Activated naive CD4-positive, alpha-beta T cell treated with anti-CD3 and anti-CD28 coated beads, Interleukin-2, amount 50 U/mL, for 24 hours (primary cell): ENCODE measurements around the gene RBKS.

Experiments used
- H3K27ac Mint-ChIP-seq: one replicate; pipeline ENCODE4 v1.8.0; 2021; ENCODE audit warnings: mild to moderate bottlenecking, mixed read lengths
- H3K27me3 Mint-ChIP-seq: one replicate; pipeline ENCODE4 v1.8.0; 2021; ENCODE audit warnings: mixed read lengths
- H3K36me3 Mint-ChIP-seq: one replicate; pipeline ENCODE4 v1.8.0; 2021; ENCODE audit warnings: mixed read lengths
- H3K4me1 Mint-ChIP-seq: one replicate; pipeline ENCODE4 v1.8.0; 2021; ENCODE audit warnings: mixed read lengths
- H3K4me3 Mint-ChIP-seq: one replicate; pipeline ENCODE4 v1.8.0; 2021; ENCODE audit warnings: mild to moderate bottlenecking, mixed read lengths
- H3K9me3 Mint-ChIP-seq: one replicate; pipeline ENCODE4 v1.8.0; 2021; ENCODE audit warnings: mixed read lengths

RBKS gene

GRCh38 chr2:27808984-27809383 lies 81.2 kb downstream of the RBKS start:
- H3K4me3 Mint-ChIP-seq, result no peak overlapping the region
- no peaks in the 10 kb centered on the region for H3K9me3 Mint-ChIP-seq
- no peaks in the 10 kb centered on the region for H3K27me3 Mint-ChIP-seq
- no peaks in the 10 kb centered on the region for H3K4me1 Mint-ChIP-seq
- no peaks in the 10 kb centered on the region for H3K36me3 Mint-ChIP-seq
- no peak overlapping the region for H3K27ac Mint-ChIP-seq

GRCh38 chr2:27808418-27808817 lies 81.8 kb downstream of the RBKS start:
- H3K27ac Mint-ChIP-seq, result no peak overlapping the region
- no peaks in the 10 kb centered on the region for H3K36me3 Mint-ChIP-seq
- no peaks in the 10 kb centered on the region for H3K9me3 Mint-ChIP-seq
- H3K4me3 Mint-ChIP-seq, result no peak overlapping the region
- no peaks in the 10 kb centered on the region for H3K27me3 Mint-ChIP-seq
- H3K4me1 Mint-ChIP-seq, result no peaks in the 10 kb centered on the region

- no peak overlapping the region for H3K27ac Mint-ChIP-seq
- no peaks in the 10 kb centered on the region for H3K27me3 Mint-ChIP-seq
- H3K36me3 Mint-ChIP-seq, result peaks cover 2% of the 10 kb centered on the region
These were observed 82.7 kb downstream of the RBKS start for GRCh38 chr2:27807476-27807875.

GRCh38 chr2:27806311-27807059 lies 83.7 kb downstream of the RBKS start:
- peaks cover 2% of the 10 kb centered on the region for H3K36me3 Mint-ChIP-seq
- no peaks in the 10 kb centered on the region for H3K9me3 Mint-ChIP-seq
- no peak overlapping the region for H3K27ac Mint-ChIP-seq
- H3K4me3 Mint-ChIP-seq, result no peak overlapping the region
- H3K4me1 Mint-ChIP-seq, result no peaks in the 10 kb centered on the region
- no peaks in the 10 kb centered on the region for H3K27me3 Mint-ChIP-seq

More at GRCh38 chr2:27807476-27807875, 82.7 kb downstream of the RBKS start:
- Mint-ChIP-seq H3K9me3 (no peaks in the 10 kb centered on the region), H3K4me3 (no peak overlapping the region), H3K4me1 (no peaks in the 10 kb centered on the region)

GRCh38 chr2:27805180-27805579 lies 85.0 kb downstream of the RBKS start:
- peaks cover 2% of the 10 kb centered on the region for H3K36me3 Mint-ChIP-seq
- H3K4me1 Mint-ChIP-seq, result no peaks in the 10 kb centered on the region
- no peak overlapping the region for H3K27ac Mint-ChIP-seq
- H3K27me3 Mint-ChIP-seq, result no peaks in the 10 kb centered on the region
- H3K9me3 Mint-ChIP-seq, result no peaks in the 10 kb centered on the region
- no peak overlapping the region for H3K4me3 Mint-ChIP-seq

GRCh38 chr2:27804146-27804545 lies 86.0 kb downstream of the RBKS start:
- no peaks in the 10 kb centered on the region for H3K4me1 Mint-ChIP-seq
- no peak overlapping the region for H3K4me3 Mint-ChIP-seq
- H3K36me3 Mint-ChIP-seq, result peaks cover 2% of the 10 kb centered on the region
- no peaks in the 10 kb centered on the region for H3K9me3 Mint-ChIP-seq
- no peak overlapping the region for H3K27ac Mint-ChIP-seq
- no peaks in the 10 kb centered on the region for H3K27me3 Mint-ChIP-seq

GRCh38 chr2:27803046-27803445 lies 87.1 kb downstream of the RBKS start:
- Mint-ChIP-seq H3K27me3 (no peaks in the 10 kb centered on the region), H3K4me1 (no peaks in the 10 kb centered on the region), H3K9me3 (no peaks in the 10 kb centered on the region), H3K27ac (no peak overlapping the region), H3K4me3 (no peak overlapping the region), H3K36me3 (peaks cover 5% of the 10 kb centered on the region)

- peaks cover 5% of the 10 kb centered on the region for H3K36me3 Mint-ChIP-seq
- H3K9me3 Mint-ChIP-seq, result no peaks in the 10 kb centered on the region
- H3K4me1 Mint-ChIP-seq, result no peaks in the 10 kb centered on the region
- no peak overlapping the region for H3K27ac Mint-ChIP-seq
- H3K4me3 Mint-ChIP-seq, result no peak overlapping the region
- H3K27me3 Mint-ChIP-seq, result no peaks in the 10 kb centered on the region
These were observed 87.6 kb downstream of the RBKS start for GRCh38 chr2:27802547-27802946.

- H3K4me3 Mint-ChIP-seq, result no peak overlapping the region
- no peaks in the 10 kb centered on the region for H3K9me3 Mint-ChIP-seq
- peaks cover 6% of the 10 kb centered on the region for H3K36me3 Mint-ChIP-seq
- no peaks in the 10 kb centered on the region for H3K4me1 Mint-ChIP-seq
- H3K27me3 Mint-ChIP-seq, result no peaks in the 10 kb centered on the region
- no peak overlapping the region for H3K27ac Mint-ChIP-seq
These were observed 89.3 kb downstream of the RBKS start for GRCh38 chr2:27800856-27801255.

GRCh38 chr2:27799646-27800010 lies 90.6 kb downstream of the RBKS start:
- no peak overlapping the region for H3K4me3 Mint-ChIP-seq
- H3K27ac Mint-ChIP-seq, result no peak overlapping the region
- H3K9me3 Mint-ChIP-seq, result no peaks in the 10 kb centered on the region
- H3K4me1 Mint-ChIP-seq, result no peaks in the 10 kb centered on the region
- H3K27me3 Mint-ChIP-seq, result no peaks in the 10 kb centered on the region
- H3K36me3 Mint-ChIP-seq, result peaks cover 7% of the 10 kb centered on the region

GRCh38 chr2:27798948-27799645 lies 91.1 kb downstream of the RBKS start:
- Mint-ChIP-seq H3K9me3 (no peaks in the 10 kb centered on the region), H3K36me3 (peaks cover 7% of the 10 kb centered on the region), H3K27ac (no peak overlapping the region), H3K27me3 (no peaks in the 10 kb centered on the region), H3K4me3 (no peak overlapping the region), H3K4me1 (no peaks in the 10 kb centered on the region)

GRCh38 chr2:27798486-27798885 lies 91.7 kb downstream of the RBKS start:
- no peak overlapping the region for H3K27ac Mint-ChIP-seq
- peaks cover 7% of the 10 kb centered on the region for H3K36me3 Mint-ChIP-seq
- no peaks in the 10 kb centered on the region for H3K9me3 Mint-ChIP-seq
- no peak overlapping the region for H3K4me3 Mint-ChIP-seq
- no peaks in the 10 kb centered on the region for H3K27me3 Mint-ChIP-seq
- H3K4me1 Mint-ChIP-seq, result no peaks in the 10 kb centered on the region

GRCh38 chr2:27797841-27798240 lies 92.3 kb downstream of the RBKS start:
- no peak overlapping the region for H3K4me3 Mint-ChIP-seq
- H3K36me3 Mint-ChIP-seq, result peaks cover 6% of the 10 kb centered on the region

GRCh38 chr2:27796791-27797765 lies 93.1 kb downstream of the RBKS start:
- H3K27ac Mint-ChIP-seq, result no peak overlapping the region
- H3K4me3 Mint-ChIP-seq, result no peak overlapping the region
- peaks cover 6% of the 10 kb centered on the region for H3K36me3 Mint-ChIP-seq
- no peaks in the 10 kb centered on the region for H3K9me3 Mint-ChIP-seq
- H3K4me1 Mint-ChIP-seq, result no peaks in the 10 kb centered on the region
- H3K27me3 Mint-ChIP-seq, result no peaks in the 10 kb centered on the region

More at GRCh38 chr2:27797841-27798240, 92.3 kb downstream of the RBKS start:
- Mint-ChIP-seq H3K4me1 (no peaks in the 10 kb centered on the region), H3K27ac (no peak overlapping the region), H3K27me3 (no peaks in the 10 kb centered on the region), H3K9me3 (no peaks in the 10 kb centered on the region)

GRCh38 chr2:27795868-27796277 lies 94.3 kb downstream of the RBKS start:
- H3K27ac Mint-ChIP-seq, result no peak overlapping the region

More at GRCh38 chr2:27795868-27796277, 94.3 kb downstream of the RBKS start:
- Mint-ChIP-seq H3K9me3 (no peaks in the 10 kb centered on the region), H3K4me3 (no peak overlapping the region), H3K27me3 (no peaks in the 10 kb centered on the region), H3K4me1 (no peaks in the 10 kb centered on the region), H3K36me3 (peaks cover 7% of the 10 kb centered on the region)
